NCI-H2171 treated with DMSO at 0.1 percent for 48 hours (cell line): ENCODE results near the gene ZSWIM8.
A peak's percentile ranks its signal among the peaks of the same experiment; 100 is the strongest.
"Not testable (repeated sequence)": the region's sequence is repeated elsewhere in the genome, so short reads cannot be mapped to it uniquely, and the experiment has no call there.

Experiments
- DNase-seq: peaks from one replicate; lab custom pipeline; 2025; lab: John Stamatoyannopoulos, UW

Gene ZSWIM8

GRCh38 chr10:73785211-73785720, at the start of gene ZSWIM8:
TSS of gene ZSWIM8 (plus strand) at chr10:73785606. CDS start at chr10:73785879, 273 bp downstream.
- DNase-seq: peak; percentile 88

- DNase-seq: not testable (repeated sequence)
Observed at GRCh38 chr10:73740501-73741254, 44.7 kb upstream of the ZSWIM8 start.

GRCh38 chr10:73742454-73742734, 43.0 kb upstream of the ZSWIM8 start:
- DNase-seq: no peak

GRCh38 chr10:73743327-73743904, 42.0 kb upstream of the ZSWIM8 start:
- no peak for DNase-seq

- DNase-seq: peak; percentile 94
Observed at GRCh38 chr10:73743905-73744663, 41.3 kb upstream of the ZSWIM8 start, which contains the start of gene SEC24C. TSS of gene SEC24C (plus strand) at chr10:73744372. CDS start at chr10:73746833, 2,461 bp downstream.

- no peak for DNase-seq
Observed at GRCh38 chr10:73744664-73744975, 40.8 kb upstream of the ZSWIM8 start.

- DNase-seq: no peak
Observed at GRCh38 chr10:73746721-73747120, 38.7 kb upstream of the ZSWIM8 start.

GRCh38 chr10:73750819-73751218, 34.6 kb upstream of the ZSWIM8 start:
- no peak for DNase-seq

- no peak for DNase-seq
Observed at GRCh38 chr10:73756183-73756582, 29.2 kb upstream of the ZSWIM8 start.

GRCh38 chr10:73758704-73759511, 26.5 kb upstream of the ZSWIM8 start:
- DNase-seq: no peak

GRCh38 chr10:73759512-73760115, 25.8 kb upstream of the ZSWIM8 start:
- peak; percentile 49 for DNase-seq

GRCh38 chr10:73761781-73762180, 23.6 kb upstream of the ZSWIM8 start:
- peak; percentile 26 for DNase-seq

- no peak for DNase-seq
Observed at GRCh38 chr10:73762915-73763314, 22.5 kb upstream of the ZSWIM8 start.

GRCh38 chr10:73763343-73763742, 22.1 kb upstream of the ZSWIM8 start:
- no peak for DNase-seq

GRCh38 chr10:73765066-73765465, 20.3 kb upstream of the ZSWIM8 start:
- no peak for DNase-seq

- DNase-seq: no peak
Observed at GRCh38 chr10:73768881-73769280, 16.5 kb upstream of the ZSWIM8 start.

GRCh38 chr10:73769396-73769795, 16.0 kb upstream of the ZSWIM8 start:
- no peak for DNase-seq

GRCh38 chr10:73771722-73772280, 13.6 kb upstream of the ZSWIM8 start:
- peak; percentile 41 for DNase-seq

GRCh38 chr10:73772281-73773151, 12.9 kb upstream of the ZSWIM8 start:
- peak; percentile 53 for DNase-seq

GRCh38 chr10:73773152-73773879, 12.1 kb upstream of the ZSWIM8 start:
- peak; percentile 19 for DNase-seq
